Nephron (organoid): Measurements from ENCODE around the gene BRD4.

Experiments
- H3K27ac Mint-ChIP-seq, 3 experiments: 2 replicates each; pipeline ENCODE4 v1.8.0; 2020; ENCODE audit warnings: mixed read lengths in 3 of 3, mild to moderate bottlenecking in 2 of 3, moderate library complexity in 1 of 3
- H3K27me3 Mint-ChIP-seq: 2 replicates; pipeline ENCODE4 v1.8.0; 2021; ENCODE audit warnings: low read depth, mild to moderate bottlenecking, moderate library complexity, mixed read lengths
- H3K36me3 Mint-ChIP-seq: 2 replicates; pipeline ENCODE4 v1.8.0; 2020; ENCODE audit warnings: low read depth, mixed read lengths
- H3K4me1 Mint-ChIP-seq: 2 replicates; pipeline ENCODE4 v1.8.0; 2020; ENCODE audit warnings: mixed read lengths
- H3K4me3 Mint-ChIP-seq, 3 experiments: 2 replicates each; pipeline ENCODE4 v1.8.0; 2020; ENCODE audit warnings: mild to moderate bottlenecking in 3 of 3, mixed read lengths in 3 of 3, moderate library complexity in 2 of 3
- H3K9me3 Mint-ChIP-seq: 2 replicates; pipeline ENCODE4 v1.8.0; 2020; ENCODE audit warnings: mixed read lengths
- TF ChIP-seq, protein P1 (sequence below), 3 experiments: fragments of 200-600 bp; sonication (generic); IDR thresholded peaks; one replicate each; pipeline ENCODE4 v1.5.0; 2021; ENCODE audit warnings: antibody characterized with exemption in 3 of 3; ENCODE audit not compliant: unreplicated experiment in 3 of 3

Gene BRD4

DNA sequence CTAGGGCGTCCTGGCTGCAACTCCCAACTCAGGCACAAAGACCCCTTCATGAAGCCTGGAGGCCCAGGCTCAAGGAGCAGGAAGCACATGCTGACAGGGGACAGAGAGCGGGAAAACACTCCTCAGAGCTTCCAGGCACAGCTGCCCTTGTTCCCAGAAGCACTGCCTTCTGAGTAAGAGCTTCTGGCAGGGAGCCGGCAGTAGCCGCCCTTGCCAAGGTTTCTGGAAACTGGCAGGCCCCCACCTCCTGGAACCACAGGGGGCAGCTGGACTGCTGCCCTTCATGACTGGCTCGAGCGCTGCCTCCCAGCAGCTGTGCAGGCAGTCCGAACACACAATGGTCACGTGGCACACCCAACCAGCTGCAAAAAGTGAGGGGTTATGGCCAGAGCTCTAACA is 66.5 kb downstream of the BRD4 start:
- Mint-ChIP-seq H3K9me3 (no peaks in the 10 kb centered on the region), H3K27me3 (no peaks in the 10 kb centered on the region), H3K27ac (peak overlapping the region; percentile 62 to 92 (median 80)), H3K36me3 (peaks cover 68% of the 10 kb centered on the region), H3K4me3 (peak overlapping the region in 1 of 3 experiments; percentile 38), H3K4me1 (peaks cover 46% of the 10 kb centered on the region)
- TF ChIP-seq, protein P1, sequence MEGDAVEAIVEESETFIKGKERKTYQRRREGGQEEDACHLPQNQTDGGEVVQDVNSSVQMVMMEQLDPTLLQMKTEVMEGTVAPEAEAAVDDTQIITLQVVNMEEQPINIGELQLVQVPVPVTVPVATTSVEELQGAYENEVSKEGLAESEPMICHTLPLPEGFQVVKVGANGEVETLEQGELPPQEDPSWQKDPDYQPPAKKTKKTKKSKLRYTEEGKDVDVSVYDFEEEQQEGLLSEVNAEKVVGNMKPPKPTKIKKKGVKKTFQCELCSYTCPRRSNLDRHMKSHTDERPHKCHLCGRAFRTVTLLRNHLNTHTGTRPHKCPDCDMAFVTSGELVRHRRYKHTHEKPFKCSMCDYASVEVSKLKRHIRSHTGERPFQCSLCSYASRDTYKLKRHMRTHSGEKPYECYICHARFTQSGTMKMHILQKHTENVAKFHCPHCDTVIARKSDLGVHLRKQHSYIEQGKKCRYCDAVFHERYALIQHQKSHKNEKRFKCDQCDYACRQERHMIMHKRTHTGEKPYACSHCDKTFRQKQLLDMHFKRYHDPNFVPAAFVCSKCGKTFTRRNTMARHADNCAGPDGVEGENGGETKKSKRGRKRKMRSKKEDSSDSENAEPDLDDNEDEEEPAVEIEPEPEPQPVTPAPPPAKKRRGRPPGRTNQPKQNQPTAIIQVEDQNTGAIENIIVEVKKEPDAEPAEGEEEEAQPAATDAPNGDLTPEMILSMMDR (IDR thresholded peaks at IDR 0.05; ENCODE audit: unreplicated experiment in 3 of 3) = no peak

DNA sequence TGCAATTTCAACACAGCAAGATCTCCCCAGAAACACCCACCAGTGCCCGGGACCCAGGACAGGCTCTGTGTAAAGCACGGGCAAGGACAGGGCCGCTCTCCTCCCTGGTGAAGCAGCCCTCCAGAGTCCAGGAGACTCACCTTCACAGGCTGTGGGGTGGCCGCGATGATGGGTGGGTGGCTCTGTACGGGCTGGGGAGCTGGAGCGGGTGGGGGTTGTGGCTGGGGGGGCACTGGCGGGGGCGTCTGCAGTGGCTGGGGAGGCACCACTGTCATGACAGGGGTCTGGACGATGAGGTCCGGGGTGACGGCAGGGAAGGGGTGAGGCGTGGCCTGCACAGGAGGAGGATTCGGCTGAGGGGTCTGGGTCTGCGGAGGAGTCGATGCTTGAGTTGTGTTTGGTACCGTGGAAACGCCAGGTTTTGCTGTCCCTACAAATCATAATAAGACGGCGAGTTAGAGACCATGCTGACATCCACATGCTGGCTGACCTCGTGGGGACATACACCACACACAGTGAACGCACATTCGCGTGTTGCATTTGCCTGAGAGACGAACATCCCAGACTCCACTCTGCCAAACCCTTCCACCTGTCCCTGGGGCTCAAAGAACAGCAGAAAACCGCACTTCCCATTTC is 67.0 kb downstream of the BRD4 start:
- Mint-ChIP-seq H3K9me3 (no peaks in the 10 kb centered on the region), H3K27ac (peak overlapping the region; percentile 62 to 92 (median 80)), H3K36me3 (peaks cover 68% of the 10 kb centered on the region), H3K4me1 (peaks cover 51% of the 10 kb centered on the region), H3K4me3 (peak overlapping the region in 1 of 3 experiments; percentile 42), H3K27me3 (no peaks in the 10 kb centered on the region)
- TF ChIP-seq, protein P1 (IDR thresholded peaks at IDR 0.05; ENCODE audit: unreplicated experiment in 3 of 3) = no peak

DNA sequence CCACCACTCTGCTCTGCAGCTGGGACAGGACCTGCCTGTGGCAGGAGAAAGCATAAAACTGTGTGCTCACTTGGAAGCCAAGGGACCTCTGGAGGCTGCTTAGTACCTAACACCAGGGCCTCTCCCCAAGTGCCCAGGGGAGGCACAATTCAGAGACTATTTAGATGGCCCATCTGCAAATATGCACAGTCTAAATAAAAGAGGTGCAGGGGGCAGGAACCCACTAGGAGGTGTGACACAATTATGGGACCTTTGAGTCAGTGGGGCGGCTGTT is 67.5 kb downstream of the BRD4 start:
- H3K4me1 Mint-ChIP-seq = peaks cover 50% of the 10 kb centered on the region
- H3K27me3 Mint-ChIP-seq = no peaks in the 10 kb centered on the region
- H3K4me3 Mint-ChIP-seq = no peak overlapping the region
- TF ChIP-seq, protein P1 (IDR thresholded peaks at IDR 0.05; ENCODE audit: unreplicated experiment in 3 of 3) = no peak
- H3K27ac Mint-ChIP-seq = peak overlapping the region in 1 of 3 experiments; percentile 92
- no peaks in the 10 kb centered on the region for H3K9me3 Mint-ChIP-seq
- peaks cover 65% of the 10 kb centered on the region for H3K36me3 Mint-ChIP-seq

DNA sequence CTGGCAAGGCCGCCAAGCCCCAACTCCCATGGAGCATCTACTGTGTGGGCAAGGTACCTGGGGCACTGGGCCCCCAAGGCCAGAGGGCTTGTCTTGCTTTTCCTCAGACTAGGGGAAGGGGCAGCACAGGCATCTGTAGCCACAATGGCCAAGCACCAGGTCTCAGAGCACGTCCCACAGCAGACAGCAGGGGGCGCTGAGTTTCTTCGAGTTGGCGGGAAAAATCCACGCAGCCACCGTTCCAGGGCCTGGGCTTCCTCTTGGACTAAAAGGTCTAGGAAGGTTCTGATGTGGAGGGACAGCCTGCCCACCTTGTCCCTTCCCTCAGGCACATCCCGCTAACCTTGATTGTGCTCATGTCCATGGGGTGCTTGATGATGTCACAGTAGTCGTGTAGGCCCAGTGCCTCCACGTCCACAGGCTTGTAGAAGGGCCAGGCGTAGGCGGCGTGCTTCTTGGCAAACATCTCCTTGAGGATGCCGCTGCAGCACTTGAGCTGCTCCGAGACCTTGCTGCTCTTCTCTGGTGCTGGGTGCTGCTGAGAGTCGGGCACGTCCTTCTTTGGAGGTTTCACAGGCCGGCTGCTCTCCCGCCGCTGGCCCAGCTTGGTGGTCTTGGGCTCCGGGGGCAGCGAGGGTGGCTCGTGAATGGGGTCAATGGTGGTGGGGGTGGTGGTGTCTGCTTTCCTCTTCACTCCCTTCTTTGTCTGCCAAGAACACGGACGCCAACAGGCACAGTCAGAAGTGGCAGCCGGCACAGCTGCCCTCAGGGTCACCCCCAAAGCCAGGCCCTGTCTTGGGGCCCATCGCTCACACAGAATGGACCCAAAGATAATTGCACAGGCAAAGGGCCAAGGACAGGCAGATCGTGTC is 68.0 kb downstream of the BRD4 start:
- peaks cover 64% of the 10 kb centered on the region for H3K36me3 Mint-ChIP-seq

DNA sequence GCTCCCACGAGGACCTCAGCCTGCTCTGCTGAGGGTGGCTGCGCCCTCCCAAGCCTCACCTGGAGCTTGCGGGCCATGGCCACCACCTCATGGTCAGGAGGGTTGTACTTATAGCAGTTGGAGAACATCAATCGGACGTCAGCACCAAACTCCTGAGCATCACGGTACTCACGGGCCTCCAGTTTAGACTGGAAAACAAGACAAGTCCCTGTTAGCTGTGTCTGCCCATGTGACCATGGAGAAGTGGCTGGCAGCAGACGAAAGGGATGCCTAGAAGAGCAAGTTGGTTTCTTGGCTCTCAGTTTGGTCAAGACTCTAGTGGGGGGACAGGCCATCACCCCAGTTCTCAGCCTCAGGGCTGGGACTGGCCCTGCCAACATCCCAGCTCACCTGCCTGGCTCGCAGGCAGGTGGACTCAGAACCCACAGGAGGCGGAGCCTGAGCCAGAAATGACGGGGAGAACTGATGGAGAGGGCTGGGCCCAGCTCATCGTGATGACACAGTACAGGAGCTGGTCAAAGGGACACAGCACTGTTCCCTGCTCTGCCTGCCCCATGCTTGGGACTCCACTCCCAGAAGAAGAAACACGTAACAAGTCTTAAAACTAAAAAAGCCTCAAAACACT is 68.9 kb downstream of the BRD4 start:
- Mint-ChIP-seq H3K9me3 (no peaks in the 10 kb centered on the region), H3K27me3 (no peaks in the 10 kb centered on the region), H3K36me3 (peaks cover 66% of the 10 kb centered on the region), H3K27ac (no peak overlapping the region), H3K4me1 (peaks cover 39% of the 10 kb centered on the region), H3K4me3 (no peak overlapping the region)
- TF ChIP-seq, protein P1 (IDR thresholded peaks at IDR 0.05; ENCODE audit: unreplicated experiment in 3 of 3) = no peak

More for the DNA sequence above, 68.0 kb downstream of the BRD4 start:
- Mint-ChIP-seq H3K4me1 (peaks cover 44% of the 10 kb centered on the region), H3K9me3 (no peaks in the 10 kb centered on the region), H3K27me3 (no peaks in the 10 kb centered on the region), H3K4me3 (no peak overlapping the region), H3K27ac (peak overlapping the region in 1 of 3 experiments; percentile 92)
- TF ChIP-seq, protein P1 (IDR thresholded peaks at IDR 0.05; ENCODE audit: unreplicated experiment in 3 of 3) = peak; percentile 56 to 69 (median 64)
